Middle frontal gyrus (tissue), 1 donor: Measurements from ENCODE around the gene SUN1.
"Not testable (repeated sequence)": the region's sequence is repeated elsewhere in the genome, so short reads cannot be mapped to it uniquely, and the experiment has no call there.

Experiments
- DNase-seq: peaks from one replicate; pipeline ENCODE4 v3.0.0-alpha.2; 2015; ENCODE audit warnings: low spot score; ENCODE audit errors: extremely low spot score

The SUN1 gene

DNA sequence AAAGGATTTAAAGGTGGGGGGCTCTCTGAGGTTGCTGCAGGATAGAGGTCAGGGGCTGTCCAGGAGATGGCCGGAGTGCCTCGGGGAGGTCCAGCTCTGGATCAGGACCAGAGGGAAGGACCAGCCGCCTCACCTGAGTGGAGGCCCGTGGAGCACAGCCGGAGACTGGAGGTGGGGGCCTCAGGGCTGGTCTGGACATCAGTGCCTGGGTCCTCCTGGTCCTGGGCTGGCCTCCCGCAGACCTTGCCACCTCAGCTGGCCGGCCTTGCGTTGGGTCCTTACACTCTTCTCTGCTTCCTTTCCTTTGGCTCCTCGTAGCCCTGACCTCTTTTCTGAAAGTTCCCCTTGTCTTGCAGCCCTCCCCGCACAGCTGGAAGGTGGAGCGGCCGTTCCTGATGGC, 2.0 kb downstream of the SUN1 start:
- DNase-seq = no peak

DNA sequence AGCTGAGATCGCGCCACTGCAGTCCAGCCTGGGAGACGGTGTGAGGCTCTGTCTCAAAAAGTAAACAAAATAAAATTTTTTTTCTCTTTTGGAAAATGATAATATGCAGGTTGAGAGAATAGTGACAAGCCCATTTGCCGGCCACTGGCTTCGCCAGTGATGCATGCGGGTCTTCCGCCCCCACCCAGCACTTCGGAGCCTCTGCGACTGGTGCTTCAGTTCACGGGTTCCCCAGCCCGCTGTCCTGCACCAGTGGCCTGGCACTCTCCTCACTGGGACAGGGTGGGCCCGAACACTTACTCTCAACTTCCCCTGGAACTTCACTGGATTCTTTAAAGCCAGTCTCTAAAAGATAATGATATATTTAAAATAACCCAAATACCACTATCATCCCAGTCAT, 2.7 kb downstream of the SUN1 start:
- no peak for DNase-seq

DNA sequence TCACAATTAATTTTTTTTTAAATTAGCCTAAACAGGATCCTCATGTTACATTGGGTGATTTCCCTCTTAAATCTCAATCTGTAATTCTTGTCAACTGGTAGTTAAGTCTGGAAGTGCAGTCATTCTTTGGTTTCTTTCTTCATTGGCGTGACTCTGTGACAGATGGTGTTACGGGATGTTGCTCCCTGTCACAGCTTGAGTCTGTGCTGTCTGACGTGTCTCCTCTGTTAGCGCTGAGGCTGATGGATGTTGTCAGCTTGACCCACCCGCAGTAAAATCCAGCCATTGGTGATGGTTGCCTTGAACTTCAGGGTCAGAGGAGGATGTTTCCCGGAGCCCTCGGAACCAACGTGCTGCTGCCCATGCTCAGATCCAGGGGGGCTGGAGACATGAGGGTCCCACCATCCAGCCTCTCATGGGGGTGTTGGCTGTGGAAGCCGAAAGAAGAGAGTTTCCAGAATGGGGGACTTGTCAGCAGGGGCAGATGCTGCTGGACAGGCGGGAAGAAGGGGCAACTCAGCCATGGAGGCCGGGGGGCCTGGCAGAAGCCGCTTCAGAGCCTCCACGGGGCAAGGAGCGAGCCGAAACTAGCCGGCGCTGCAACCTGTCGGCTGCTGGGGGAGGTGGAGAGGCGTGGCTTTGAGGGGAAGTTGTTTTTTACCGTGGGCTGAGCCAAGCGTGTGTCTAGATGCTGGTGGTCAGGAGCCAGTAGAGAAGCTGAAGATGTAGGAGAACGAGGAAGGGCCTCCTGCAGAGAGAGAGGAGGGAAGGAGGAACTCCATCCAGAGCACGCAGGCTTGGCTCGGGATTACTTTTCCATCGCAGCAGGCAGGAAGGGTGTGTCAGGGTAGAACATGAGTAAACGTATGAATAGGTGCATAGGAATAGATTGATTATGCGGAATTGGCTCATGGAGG, 3.5 kb downstream of the SUN1 start:
- no peak for DNase-seq

DNA sequence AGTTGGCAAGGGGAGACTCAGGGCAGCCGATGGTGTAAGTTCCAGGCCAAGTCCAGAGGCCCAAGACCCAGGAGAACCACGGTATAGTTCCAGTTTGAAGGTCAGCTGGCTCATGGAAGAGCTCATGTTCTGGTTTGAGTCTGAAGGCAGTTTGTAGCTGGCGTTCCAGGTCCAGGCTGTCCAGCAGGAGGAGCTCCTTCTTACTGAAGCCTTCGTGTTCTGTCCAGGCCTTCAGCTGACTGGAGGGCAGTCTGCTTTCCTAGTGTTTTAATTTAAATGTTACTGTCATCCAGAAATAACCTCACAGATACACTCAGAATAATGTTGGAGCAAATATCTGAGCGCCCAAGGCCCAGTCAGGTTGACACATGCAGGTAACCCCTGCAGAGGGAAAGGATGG, 4.2 kb downstream of the SUN1 start:
- DNase-seq = no peak

DNA sequence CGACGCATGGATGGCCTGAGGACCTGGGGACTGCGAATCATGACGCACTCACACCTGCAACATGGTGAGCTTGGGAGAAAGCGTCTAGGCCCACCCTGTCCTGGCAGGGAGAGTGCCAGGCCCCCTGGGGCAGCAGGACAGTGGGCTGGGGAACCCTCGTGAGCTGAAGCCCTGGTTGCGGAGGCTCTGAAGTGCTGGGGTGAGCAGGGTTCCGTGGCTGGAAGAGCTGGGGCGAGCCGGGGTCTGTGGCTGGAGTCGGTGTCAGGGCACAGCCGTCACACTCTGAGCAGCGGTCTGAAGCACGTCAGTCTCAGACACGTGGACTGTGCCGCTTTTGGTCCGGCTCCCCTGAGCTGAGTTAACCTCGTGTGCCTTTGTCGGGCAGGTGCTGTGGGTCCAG, 4.7 kb downstream of the SUN1 start:
- DNase-seq = no peak

DNA sequence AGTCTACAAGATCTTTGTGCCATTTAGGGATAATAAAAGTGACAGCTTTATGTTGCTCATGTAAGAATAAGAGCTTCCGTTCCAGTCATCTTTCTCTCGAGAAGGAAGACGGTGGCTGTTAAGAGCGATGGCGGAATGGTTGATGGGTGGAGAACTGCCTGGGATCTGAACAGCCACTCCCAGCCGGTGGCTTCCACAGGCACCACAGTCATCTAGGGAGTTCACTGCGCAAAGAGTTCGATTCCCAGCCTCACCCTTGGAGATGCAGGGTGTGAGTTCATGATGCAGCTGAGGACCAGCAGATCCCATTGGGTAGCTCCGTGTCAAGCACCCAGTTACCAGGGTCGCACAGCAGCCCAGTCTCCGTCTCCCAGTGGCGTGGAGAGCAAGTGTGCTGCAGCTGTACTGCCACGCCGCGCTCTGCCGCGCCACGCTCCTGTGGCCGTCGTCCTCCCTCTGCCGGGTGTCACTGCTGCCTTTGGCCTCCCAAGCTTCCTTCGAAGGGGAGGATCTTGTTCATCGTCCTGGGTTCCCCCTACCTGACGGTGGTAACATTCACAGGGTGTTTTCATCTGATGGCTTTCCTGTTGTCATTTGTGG, 7.8 kb downstream of the SUN1 start:
- DNase-seq = no peak

DNA sequence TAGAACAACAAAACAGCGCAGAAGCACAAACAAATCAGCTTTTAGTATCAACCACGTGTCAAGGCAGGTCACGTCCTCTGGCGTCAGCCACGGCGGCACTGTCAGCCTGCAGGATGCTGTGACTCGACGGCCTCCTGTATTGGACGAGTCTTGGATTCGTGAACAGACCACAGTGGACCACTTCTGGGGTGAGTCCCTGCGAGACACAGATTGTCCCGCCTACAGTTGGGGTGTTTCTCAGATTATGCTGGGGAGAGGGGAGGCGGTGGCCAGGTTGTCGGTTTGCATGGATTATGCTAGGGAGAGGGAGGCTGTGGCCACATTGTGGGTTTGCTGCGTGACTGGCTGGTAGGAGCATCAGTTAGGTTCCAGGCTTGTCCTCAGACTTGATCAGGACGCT, 9.7 kb downstream of the SUN1 start:
- DNase-seq = no peak

DNA sequence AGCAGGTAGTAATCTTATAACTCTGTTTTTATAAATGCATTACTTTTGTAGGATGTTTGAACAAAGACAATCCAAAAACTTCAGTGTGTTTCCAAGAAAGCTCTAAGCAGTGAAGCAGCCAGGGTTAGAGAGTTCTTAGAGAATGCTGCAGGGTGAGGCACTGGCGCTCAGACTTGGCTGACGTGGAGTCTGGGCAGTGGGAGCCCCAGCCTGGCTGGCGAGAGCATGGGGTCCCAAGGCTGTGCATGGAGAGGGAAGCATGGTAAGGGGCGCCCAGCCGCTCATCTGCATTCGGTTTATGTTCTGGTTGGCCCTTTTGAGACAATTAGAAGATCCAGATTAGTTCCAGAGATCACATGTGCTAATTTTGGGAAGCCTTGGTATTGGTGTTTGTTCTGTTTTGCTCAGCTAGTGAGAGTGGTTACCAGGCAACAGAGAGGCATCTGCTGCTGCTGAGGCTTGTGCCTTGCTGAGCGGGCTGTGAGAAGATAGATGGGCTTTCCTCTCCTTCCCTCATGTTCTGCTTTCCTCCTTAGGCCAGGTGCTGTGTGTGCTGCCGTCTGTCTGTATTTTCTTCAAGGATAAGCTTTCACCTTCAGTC, 10.3 kb downstream of the SUN1 start:
- DNase-seq = peak; percentile 57

DNA sequence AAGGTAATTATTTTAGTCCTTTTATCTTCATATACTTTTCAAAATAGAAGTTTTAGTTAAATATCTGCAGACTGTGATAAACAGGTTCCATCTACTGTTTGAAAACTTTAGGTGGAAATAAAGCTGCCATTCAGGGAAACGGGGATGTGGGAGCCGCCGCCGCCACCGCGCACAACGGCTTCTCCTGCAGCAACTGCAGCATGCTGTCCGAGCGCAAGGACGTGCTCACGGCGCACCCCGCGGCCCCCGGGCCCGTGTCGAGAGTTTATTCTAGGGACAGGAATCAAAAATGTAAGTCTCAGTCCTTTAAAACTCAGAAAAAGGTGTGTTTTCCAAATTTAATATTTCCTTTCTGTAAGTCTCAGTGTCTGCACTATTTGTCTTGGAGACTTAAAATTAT, 11.0 kb downstream of the SUN1 start:
- no peak for DNase-seq

DNA sequence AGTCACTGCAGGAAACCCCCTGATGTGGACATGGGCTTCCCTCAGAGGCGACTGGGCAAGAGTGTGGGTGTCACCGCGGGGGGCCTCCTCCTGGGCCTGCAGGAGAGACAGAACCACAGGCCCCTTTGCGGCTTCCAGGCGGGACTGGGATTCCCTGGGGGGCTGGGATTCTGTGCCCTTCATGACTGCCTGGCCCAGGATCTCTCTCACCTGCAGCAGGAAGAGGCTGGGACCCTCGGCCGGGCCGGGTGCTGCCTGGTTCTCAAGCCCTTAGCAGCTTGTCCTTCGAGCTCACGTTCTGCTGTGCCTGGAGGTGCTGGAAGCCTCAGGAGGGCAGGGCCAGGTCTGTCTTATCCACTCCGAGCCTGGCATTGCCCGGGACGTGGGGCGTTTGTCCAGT, 11.8 kb downstream of the SUN1 start:
- no peak for DNase-seq

DNA sequence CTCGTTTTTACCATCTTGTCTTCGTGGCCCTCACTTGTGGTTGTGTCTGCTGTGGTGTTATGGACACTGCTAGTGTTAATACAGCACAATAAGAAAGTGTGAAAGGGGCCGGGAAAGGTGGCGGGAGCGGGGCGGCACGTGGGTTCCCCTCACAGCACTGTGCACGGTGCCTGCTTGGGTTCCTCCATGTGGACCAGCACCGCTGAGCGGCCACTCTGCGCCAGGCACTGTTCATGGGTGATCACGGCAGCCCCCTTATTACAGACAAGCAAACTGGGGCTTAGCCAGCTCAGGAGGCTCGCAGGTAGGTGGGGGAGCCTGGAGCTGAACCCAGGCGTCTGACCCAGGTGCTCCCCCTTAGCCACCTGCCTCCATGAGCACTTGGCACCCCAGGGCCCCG, 12.2 kb downstream of the SUN1 start:
- no peak for DNase-seq

DNA sequence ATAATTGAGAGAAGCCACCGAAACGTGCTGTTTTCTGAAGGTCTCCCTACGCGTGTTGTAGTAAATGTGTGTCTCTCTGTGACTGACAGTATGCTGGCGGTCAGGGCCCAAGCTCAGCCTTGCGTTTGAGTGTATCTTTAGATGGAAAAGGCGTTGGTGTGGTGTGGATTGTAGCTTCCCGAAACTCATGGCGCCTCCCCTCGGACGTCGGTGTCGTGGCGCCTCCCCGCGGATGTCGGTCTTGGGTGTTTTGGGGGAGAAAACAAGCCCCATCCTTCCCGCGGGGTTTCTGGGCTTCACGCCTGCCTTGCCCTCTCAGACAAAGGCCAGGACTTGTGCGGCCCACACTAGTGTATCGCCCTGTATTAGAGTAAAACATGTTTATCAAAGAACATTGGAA, 12.8 kb downstream of the SUN1 start:
- DNase-seq = no peak

DNA sequence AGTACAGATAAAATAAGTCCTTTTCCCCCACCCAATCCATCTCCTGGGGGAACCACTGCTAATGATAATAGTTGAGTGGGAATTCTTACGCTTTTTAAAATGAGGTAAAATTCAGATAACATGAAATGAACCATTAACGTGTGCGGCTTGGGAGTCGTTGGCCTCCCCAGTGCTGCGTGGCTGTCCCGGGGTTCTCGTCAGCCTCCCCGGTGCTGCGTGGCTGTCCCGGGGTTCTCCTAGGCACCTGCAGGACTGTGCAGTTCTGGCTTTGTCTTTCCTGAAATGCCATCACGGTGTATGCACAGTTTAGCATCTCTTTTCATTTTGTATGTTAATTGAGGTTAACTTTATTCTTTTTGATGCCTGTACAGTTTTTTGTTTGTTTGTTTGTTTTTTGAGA, 13.5 kb downstream of the SUN1 start:
- DNase-seq = no peak

DNA sequence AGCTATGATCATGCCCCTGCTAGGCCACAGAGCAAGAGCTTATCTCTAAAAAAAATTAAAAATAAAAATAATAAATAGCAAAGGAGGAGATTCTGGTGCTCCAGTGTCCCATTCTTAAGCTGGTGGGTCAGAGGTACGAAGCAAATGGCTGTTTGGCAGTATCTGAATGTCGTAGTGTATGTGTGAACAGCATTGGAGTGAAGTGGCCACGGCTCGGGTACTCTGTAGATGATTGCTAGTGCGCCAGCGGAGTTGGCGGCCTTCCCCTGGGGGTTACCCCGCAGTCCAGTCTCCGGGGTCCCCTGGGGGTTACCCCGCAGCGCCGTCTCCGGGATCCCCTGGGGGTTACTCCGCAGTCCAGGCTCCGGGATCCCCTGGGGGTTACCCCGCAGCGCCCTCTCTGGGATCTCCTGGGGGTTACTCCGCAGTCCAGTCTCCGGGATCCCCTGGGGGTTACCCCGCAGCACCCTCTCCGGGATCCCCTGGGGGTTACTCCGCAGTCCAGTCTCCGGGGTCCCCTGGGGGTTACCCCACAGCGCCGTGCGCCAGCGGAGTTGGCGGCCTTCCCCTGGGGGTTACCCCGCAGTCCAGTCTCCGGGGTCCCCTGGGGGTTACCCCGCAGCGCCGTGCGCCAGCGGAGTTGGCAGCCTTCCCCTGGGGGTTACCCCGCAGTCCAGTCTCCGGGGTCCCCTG, 14.8 kb downstream of the SUN1 start:
- not testable (repeated sequence) for DNase-seq

DNA sequence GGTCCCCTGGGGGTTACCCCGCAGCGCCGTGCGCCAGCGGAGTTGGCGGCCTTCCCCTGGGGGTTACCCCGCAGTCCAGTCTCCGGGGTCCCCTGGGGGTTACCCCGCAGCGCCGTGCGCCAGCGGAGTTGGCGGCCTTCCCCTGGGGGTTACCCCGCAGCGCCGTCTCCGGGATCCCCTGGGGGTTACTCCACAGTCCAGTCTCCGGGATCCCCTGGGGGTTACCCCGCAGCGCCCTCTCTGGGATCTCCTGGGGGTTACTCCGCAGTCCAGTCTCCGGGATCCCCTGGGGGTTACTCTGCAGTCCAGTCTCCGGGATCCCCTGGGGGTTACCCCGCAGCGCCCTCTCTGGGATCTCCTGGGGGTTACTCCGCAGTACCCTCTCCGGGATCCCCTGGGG, 15.5 kb downstream of the SUN1 start:
- DNase-seq = not testable (repeated sequence)

DNA sequence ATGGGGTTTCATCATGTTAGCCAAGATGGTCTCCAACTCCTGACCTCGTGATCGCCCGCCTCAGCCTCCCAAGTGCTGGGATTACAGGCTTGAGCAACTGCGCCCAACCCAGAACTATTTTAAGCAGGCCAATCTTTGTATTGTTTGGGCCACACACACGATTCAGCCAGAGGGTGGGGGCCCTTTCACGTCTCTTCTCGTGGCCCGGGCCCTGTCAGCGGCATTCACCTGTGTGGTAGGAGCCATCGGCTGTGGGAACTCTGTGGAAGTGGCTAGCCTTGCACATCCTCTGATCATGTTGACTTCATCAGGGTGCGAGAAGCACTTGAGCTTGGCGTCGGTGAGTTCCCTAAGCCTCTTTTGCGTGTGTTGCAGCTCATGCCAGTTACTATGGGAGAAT, 16.9 kb downstream of the SUN1 start:
- no peak for DNase-seq

DNA sequence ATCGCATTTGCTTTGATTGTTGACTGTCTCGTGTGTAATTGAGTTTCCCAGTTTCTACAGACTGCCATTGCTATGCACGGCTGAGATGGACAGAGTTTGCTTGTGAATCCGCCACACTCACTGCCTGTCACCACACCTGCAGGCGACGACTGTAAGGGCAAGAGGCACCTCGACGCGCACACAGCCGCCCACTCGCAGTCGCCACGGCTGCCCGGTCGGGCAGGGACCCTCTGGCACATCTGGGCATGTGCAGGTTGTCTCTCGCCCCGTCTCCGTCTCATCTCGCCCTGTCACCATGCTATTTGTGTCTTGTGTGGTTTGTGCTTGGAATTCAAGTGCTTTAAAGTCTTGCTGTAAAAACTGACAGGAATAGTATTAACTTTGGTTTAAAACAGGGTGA, 17.5 kb downstream of the SUN1 start:
- no peak for DNase-seq

DNA sequence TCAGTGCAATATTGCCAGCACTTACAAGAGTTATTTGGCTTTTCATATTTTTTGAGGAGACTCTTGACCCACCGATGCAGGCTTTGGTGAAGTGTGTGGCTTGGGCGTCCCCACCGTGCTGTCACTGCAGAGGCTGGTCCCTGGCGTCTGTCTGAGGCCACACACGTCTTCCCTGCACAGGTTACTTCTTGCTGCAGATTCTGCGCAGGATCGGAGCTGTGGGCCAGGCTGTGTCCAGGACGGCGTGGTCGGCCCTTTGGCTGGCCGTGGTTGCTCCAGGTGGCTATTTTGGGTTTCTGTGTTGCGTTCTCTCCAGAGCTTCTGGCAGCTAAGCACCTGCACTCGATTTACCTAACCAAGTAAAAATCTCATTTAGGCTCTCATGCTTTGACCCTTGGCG, 18.9 kb downstream of the SUN1 start:
- no peak for DNase-seq

DNA sequence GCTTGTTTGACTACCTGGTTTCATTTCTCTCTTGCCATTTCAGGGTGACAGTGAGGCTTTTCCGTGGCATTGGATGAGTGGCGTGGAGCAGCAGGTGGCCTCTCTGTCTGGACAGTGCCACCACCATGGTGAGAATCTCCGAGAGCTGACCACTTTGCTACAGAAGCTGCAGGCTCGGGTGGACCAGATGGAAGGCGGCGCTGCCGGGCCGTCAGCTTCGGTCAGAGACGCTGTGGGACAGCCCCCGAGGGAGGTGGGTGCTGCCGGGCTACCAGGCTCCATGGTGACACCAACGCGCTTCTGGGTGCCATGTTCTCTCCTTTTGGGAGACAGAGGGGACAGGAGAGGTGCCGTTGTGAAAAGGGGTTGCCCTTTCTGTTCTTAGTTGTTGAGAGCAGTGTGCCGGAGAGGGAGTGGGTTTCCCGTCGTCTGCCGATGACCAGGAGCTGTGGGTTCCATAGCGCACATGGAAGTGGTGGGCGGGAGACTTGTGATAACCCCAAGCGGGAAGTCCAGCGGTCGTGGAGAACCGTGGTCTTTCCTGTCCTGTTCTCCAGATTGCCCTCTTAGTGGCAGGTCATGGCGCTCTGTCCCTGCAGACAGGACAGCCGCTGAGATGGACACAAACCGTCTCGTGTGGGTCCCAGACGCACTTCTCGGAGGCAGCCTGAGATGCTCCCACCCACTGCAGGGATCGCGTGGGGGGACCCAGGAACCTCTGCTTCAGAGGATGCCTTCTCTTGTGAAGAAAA, 21.3 kb downstream of the SUN1 start:
- DNase-seq = no peak

DNA sequence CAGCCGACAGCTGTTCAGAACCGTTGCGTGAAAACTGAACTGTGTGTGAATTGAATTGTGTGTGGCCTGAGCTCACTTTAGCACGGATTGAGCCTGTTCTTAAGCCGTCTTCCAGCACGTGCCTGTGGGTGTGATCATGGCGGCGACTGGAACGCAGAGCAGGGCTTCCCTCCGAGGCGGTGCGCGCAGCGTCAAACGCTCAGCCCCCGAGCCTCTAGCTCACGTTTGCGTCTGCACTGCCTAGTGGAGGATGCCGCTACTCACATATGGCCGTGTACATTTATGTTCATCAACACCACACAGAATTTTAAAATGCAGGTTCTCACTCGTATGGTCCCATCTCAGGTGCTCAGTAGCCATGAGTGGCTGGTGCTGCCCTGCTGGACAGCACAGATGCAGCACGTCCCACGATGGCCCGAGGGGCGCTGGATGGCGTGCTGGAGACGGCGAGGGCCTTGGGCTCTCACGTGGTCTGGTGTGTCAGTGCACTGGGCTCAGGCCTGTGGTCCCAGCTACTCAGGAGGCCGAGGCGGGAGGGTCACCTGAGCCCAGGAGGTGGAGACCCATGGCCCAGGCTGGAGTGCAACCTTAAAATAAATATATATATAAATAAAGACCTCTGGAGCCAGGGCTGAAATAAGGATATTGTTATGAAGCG, 22.0 kb downstream of the SUN1 start:
- no peak for DNase-seq
